ENCODE data around the gene AVPR2. TPM values are rescaled to one million over a fixed set of nuclear protein-coding genes. Genes with fewer than 3 reads are reported as not detected.

Gene AVPR2
- total and polyA plus RNA-seq, 9 donors: 0.34 to 1.5 (median 0.55) TPM; not detected in 3

DNA sequence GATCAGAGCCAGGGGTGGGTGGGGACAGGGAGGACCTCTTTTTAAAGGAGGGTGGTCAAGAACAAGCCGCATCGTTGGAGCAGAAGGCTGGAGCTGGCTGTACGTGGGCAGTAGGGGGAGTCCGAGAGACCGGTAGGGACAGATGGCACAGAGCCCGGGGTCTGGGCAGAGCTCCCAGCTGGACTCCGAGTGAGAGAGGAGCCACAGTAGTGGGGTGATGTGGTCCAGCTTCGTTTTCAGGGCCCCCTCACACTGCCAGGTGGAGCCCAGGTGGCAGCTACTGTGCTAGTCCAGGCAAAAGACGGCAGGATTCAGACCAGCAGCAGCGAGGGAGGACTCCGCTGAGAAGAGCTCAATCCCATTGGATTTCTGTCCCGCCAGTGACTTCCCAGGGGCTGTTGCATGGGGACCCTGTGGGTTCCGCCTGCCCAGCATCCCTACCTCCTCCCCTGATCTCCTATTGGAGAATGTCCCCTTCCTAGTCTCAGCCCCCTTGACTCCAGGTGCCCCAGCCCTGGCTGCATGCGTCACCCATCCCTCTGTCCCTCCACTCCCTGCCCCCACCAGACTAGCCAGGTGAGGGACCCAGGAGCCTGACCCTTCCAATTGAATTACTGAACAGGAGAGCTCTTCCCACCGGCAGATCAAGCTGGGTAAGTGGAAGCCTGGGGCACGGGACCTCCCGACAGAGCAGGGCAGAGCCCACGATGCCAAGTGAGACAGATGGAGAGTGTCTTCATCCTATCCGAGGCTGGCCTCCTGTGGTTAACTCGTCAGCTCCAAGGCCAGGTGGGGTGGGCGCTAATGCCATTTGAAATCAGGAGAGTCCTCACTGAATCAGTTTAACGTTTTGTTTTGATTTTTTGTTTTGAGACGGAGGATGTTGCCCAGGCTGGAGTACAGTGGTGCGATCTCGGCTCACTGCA lies 18.7 kb downstream of the AVPR2 start:
- no peaks in the 10 kb centered on the region for H3K36me3 ChIP-seq
- WGBS, 3 donors: 39 to 50% (median 49%) methylated on average over 25 of the region's 25 CpGs
- peaks cover 12% of the 10 kb centered on the region for H3K4me1 ChIP-seq (ENCODE audit: insufficient read depth)
- H3K27me3 ChIP-seq: no peaks in the 10 kb centered on the region
- TF ChIP-seq EP300 (IDR thresholded peaks at IDR 0.05): no peak
- TF ChIP-seq, protein P1, sequence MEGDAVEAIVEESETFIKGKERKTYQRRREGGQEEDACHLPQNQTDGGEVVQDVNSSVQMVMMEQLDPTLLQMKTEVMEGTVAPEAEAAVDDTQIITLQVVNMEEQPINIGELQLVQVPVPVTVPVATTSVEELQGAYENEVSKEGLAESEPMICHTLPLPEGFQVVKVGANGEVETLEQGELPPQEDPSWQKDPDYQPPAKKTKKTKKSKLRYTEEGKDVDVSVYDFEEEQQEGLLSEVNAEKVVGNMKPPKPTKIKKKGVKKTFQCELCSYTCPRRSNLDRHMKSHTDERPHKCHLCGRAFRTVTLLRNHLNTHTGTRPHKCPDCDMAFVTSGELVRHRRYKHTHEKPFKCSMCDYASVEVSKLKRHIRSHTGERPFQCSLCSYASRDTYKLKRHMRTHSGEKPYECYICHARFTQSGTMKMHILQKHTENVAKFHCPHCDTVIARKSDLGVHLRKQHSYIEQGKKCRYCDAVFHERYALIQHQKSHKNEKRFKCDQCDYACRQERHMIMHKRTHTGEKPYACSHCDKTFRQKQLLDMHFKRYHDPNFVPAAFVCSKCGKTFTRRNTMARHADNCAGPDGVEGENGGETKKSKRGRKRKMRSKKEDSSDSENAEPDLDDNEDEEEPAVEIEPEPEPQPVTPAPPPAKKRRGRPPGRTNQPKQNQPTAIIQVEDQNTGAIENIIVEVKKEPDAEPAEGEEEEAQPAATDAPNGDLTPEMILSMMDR (IDR thresholded peaks at IDR 0.05): peak in 2 of 3 donors; percentile 31 to 34
- intact Hi-C loops (cut with DNase I): no loop called here
- no peak overlapping the region for H3K27ac ChIP-seq
- no peaks in the 10 kb centered on the region for H3K9me3 ChIP-seq
- no peak overlapping the region for H3K4me3 ChIP-seq
- peak; percentile 83 to 93 (median 89) for DNase-seq

DNA sequence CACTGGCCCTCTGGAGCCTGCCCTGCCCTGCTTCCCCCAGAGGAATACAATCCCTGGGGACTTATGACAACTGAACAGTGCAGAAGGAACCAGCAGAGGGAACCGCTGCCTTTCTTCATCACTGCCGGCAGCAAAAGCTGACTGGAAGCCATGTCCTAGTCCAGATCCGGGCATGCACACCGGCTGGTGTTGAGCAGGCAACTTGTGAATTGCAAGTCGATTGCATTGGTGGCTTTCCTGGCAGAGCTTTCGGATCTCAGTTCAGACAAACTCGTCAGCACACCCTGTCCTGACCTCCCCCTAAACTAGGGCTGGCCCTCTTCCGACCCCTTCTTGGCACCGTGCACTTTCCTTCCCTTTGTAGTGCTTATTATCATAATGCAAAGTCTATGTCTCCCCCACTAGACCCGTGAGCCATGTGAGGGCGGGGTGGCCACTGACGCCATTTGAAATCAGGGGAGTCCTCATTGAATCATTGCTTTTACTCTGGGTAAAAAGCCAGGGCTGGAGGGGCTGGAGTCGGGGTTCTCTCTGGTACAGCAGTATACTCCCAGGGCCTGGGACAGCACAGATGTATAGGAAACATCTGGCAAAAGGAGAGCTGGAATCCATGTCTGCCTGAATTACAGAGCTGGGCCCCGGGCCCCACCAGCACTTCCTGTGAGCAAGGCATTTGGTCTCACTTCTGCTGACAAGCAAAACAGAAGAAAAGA lies 19.8 kb downstream of the AVPR2 start:
- WGBS, 3 donors: 40 to 48% (median 47%) methylated on average over 14 of the region's 14 CpGs
- H3K9me3 ChIP-seq: no peaks in the 10 kb centered on the region
- no peak for TF ChIP-seq POLR2A (IDR thresholded peaks at IDR 0.05)
- TF ChIP-seq EP300 (IDR thresholded peaks at IDR 0.05): no peak
- TF ChIP-seq, protein P1 (IDR thresholded peaks at IDR 0.05): no peak
- no peaks in the 10 kb centered on the region for H3K27me3 ChIP-seq
- H3K4me3 ChIP-seq: no peak overlapping the region
- peaks cover 12% of the 10 kb centered on the region for H3K4me1 ChIP-seq (ENCODE audit: insufficient read depth)
- H3K27ac ChIP-seq: no peak overlapping the region
- H3K36me3 ChIP-seq: no peaks in the 10 kb centered on the region
- DNase-seq: peak in 1 of 5 donors; percentile 64
- intact Hi-C loops (cut with DNase I): no loop called here

DNA sequence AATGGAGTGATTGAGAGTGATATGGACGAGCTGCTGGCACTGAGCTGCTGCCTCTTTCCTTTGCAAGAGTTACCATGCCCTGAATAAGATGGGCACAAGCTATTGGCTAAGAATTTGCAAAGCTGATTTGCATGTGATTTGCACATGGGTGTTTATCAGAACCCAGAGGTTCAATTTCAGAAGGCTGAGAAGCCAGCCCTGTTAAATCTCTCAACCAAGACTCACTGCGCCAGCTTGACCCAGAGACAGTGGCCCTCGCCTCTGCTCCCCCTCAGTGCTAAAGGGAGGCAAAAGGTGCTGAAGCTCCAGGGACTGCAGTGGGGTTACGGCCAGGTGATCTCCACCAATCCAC lies 20.9 kb downstream of the AVPR2 start:
- DNase-seq: no peak
- no peaks in the 10 kb centered on the region for H3K36me3 ChIP-seq
- intact Hi-C loops (cut with DNase I): no loop called here
- H3K9me3 ChIP-seq: no peaks in the 10 kb centered on the region
- peaks cover 12% of the 10 kb centered on the region for H3K4me1 ChIP-seq (ENCODE audit: insufficient read depth)
- 80 to 87% (median 86%) methylated on average over 4 of the region's 4 CpGs for WGBS, 3 donors
- TF ChIP-seq POLR2A (IDR thresholded peaks at IDR 0.05) (no peak), EP300 (IDR thresholded peaks at IDR 0.05) (no peak)
- TF ChIP-seq, protein P1 (IDR thresholded peaks at IDR 0.05): no peak
- no peak overlapping the region for H3K27ac ChIP-seq
- no peaks in the 10 kb centered on the region for H3K27me3 ChIP-seq
- no peak overlapping the region for H3K4me3 ChIP-seq

GRCh38 chrX:153925739-153926551 lies 21.5 kb downstream of the AVPR2 start, which contains the start of gene ARHGAP4:
Gene ARHGAP4, minus strand, starts transcription at chrX:153926264. Its CDS starts 62 bp downstream, at chrX:153926202.
- no peaks in the 10 kb centered on the region for H3K27me3 ChIP-seq
- intact Hi-C loops (cut with DNase I): no loop called here
- WGBS, 3 donors: 27 to 44% (median 42%) methylated on average over 27 to 59 of the region's 59 CpGs
- peaks cover 12% of the 10 kb centered on the region for H3K4me1 ChIP-seq (ENCODE audit: insufficient read depth)
- H3K9me3 ChIP-seq: no peaks in the 10 kb centered on the region
- H3K27ac ChIP-seq: peak within 1 kb of the TSS; percentile 25 to 91
- TF ChIP-seq EP300 (IDR thresholded peaks at IDR 0.05) (no peak), POLR2A (IDR thresholded peaks at IDR 0.05) (no peak)
- TF ChIP-seq, protein P1 (IDR thresholded peaks at IDR 0.05): no peak
- DNase-seq: peak in 1 of 5 donors; percentile 37
- H3K4me3 ChIP-seq: no peak within 1 kb of the TSS
- H3K36me3 ChIP-seq: no peaks in the 10 kb centered on the region

All from ovary (tissue), 9 donors.